ENCODE data around the gene ITGA5. TPM values are rescaled to one million over a fixed set of nuclear protein-coding genes. Genes with fewer than 3 reads are reported as not detected.

ITGA5 gene
- total RNA-seq, 1 donor from 2014 or later: 688 TPM

DNA sequence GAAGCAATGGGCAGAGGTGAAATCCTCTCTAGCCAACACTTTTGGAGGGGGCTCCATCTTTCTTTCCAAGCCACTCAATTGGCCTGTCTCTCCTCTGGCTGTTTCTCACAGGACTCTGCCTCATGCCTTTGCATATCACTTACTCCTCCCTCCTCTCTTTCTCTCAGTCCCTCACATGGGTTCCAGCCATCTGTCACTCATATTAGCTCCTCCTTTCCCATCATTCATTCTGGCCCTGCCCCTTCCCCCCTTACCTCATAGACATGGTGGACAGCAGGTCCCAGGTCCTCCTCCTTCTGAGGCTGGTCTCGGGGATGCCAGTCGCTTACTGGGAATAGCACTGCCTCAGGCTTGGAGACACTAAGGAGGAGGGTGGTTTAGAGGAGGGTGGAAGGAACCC, 17.9 kb downstream of the ITGA5 start:
- Mint-ChIP-seq H3K27ac (ENCODE audit: unreplicated experiment) (peak overlapping the region; percentile 52), H3K36me3 (ENCODE audit: low read depth, unreplicated experiment) (peaks cover 82% of the 10 kb centered on the region), H3K27me3 (ENCODE audit: unreplicated experiment) (peaks cover 29% of the 10 kb centered on the region), H3K4me1 (ENCODE audit: unreplicated experiment) (peaks cover 46% of the 10 kb centered on the region), H3K9me3 (ENCODE audit: unreplicated experiment) (no peaks in the 10 kb centered on the region), H3K4me3 (ENCODE audit: unreplicated experiment) (peak overlapping the region; percentile 4)
- DNase-seq (ENCODE audit: low spot score): no peak
- TF ChIP-seq, protein P1, sequence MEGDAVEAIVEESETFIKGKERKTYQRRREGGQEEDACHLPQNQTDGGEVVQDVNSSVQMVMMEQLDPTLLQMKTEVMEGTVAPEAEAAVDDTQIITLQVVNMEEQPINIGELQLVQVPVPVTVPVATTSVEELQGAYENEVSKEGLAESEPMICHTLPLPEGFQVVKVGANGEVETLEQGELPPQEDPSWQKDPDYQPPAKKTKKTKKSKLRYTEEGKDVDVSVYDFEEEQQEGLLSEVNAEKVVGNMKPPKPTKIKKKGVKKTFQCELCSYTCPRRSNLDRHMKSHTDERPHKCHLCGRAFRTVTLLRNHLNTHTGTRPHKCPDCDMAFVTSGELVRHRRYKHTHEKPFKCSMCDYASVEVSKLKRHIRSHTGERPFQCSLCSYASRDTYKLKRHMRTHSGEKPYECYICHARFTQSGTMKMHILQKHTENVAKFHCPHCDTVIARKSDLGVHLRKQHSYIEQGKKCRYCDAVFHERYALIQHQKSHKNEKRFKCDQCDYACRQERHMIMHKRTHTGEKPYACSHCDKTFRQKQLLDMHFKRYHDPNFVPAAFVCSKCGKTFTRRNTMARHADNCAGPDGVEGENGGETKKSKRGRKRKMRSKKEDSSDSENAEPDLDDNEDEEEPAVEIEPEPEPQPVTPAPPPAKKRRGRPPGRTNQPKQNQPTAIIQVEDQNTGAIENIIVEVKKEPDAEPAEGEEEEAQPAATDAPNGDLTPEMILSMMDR (IDR thresholded peaks at IDR 0.05; ENCODE audit: unreplicated experiment): no peak

DNA sequence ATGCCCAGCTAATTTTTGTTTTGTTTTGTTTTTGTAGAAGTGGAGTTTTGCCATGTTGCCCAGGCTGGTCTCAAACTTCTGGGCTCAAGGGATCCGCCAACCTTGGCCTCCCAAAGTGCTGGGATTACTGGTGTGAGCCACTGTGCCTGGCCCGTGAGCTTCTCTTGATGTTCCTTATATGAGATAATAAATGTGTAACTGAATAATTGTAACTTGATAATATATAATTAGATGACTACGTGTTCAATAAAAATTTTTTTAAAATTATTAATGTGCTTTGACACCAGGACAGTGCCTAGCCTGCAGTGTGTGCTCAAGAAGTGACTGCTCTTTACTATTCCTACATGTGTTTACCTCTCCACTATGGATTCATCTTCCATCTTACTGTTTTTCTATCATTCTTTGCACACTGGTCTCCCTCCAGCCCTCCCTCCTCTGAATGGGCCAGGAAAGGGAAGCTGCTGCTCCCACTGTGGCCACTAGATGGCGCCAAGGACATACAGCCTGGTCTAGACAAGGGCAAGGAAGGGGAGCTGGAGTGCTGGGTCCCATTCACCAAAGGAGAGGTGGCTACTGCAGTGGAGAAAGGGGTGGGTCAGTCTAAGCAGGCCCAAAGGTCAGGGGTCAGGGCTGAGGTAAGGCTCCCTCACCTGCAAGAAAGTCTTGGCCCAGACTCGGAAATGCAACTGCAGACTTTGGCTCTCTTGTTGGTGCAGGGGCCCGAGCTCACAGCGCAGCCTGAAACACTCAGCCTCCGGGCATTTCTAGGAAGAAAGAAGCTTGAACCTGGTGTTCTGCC, 19.9 kb downstream of the ITGA5 start:
- peak; percentile 94 for DNase-seq (ENCODE audit: low spot score)
- Mint-ChIP-seq H3K36me3 (ENCODE audit: low read depth, unreplicated experiment) (peaks cover 87% of the 10 kb centered on the region), H3K4me1 (ENCODE audit: unreplicated experiment) (peaks cover 56% of the 10 kb centered on the region), H3K27ac (ENCODE audit: unreplicated experiment) (peak overlapping the region; percentile 64), H3K27me3 (ENCODE audit: unreplicated experiment) (peaks cover 24% of the 10 kb centered on the region), H3K4me3 (ENCODE audit: unreplicated experiment) (peak overlapping the region; percentile 85), H3K9me3 (ENCODE audit: unreplicated experiment) (no peaks in the 10 kb centered on the region)
- TF ChIP-seq, protein P1 (IDR thresholded peaks at IDR 0.05; ENCODE audit: unreplicated experiment): peak; percentile 88

DNA sequence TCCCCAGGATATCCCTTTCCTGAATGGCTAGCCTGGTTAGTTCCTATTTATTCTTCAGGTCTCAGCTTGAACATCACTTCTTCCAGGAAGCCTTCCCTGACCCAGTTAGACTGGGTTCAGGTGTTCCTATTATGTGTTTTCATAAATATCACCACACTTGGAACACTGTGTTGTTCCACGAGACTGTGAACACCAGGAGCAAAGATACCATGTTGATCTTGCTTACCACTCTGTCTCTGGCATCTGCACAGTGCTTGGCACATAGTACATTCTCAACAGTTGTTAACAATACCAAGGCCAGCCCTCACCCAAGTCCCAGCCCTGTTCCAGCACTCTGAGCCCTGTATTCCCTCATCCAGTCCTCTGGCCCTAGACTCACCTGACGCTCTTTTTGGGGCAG, 20.8 kb downstream of the ITGA5 start:
- H3K27ac Mint-ChIP-seq (ENCODE audit: unreplicated experiment): peak overlapping the region; percentile 53
- no peaks in the 10 kb centered on the region for H3K9me3 Mint-ChIP-seq (ENCODE audit: unreplicated experiment)
- H3K36me3 Mint-ChIP-seq (ENCODE audit: low read depth, unreplicated experiment): peaks cover 85% of the 10 kb centered on the region
- TF ChIP-seq, protein P1 (IDR thresholded peaks at IDR 0.05; ENCODE audit: unreplicated experiment): no peak
- H3K27me3 Mint-ChIP-seq (ENCODE audit: unreplicated experiment): peaks cover 25% of the 10 kb centered on the region
- DNase-seq (ENCODE audit: low spot score): no peak
- peaks cover 63% of the 10 kb centered on the region for H3K4me1 Mint-ChIP-seq (ENCODE audit: unreplicated experiment)
- peak overlapping the region; percentile 74 for H3K4me3 Mint-ChIP-seq (ENCODE audit: unreplicated experiment)

DNA sequence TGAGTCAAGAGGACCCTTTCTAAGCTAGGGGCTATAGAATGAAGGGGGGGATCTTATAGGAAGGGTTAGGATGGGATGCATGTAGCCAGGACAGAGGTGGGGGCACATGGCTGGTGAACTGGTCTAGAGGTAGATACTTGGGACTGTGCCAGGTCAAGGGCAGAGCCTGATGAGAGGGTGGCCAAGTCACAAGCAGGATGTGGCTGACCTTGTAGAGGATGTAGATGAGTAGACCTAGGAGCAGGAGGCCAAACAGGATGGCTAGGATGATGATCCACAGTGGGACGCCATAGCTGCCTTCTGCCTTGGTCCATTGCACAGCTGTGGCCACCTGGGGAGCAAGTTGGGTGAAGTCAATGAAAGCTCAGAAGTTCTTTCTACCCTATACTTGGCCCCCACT, 21.9 kb downstream of the ITGA5 start:
- Mint-ChIP-seq H3K4me1 (ENCODE audit: unreplicated experiment) (peaks cover 69% of the 10 kb centered on the region), H3K9me3 (ENCODE audit: unreplicated experiment) (no peaks in the 10 kb centered on the region), H3K27ac (ENCODE audit: unreplicated experiment) (peak overlapping the region; percentile 57), H3K27me3 (ENCODE audit: unreplicated experiment) (peaks cover 30% of the 10 kb centered on the region), H3K4me3 (ENCODE audit: unreplicated experiment) (no peak overlapping the region), H3K36me3 (ENCODE audit: low read depth, unreplicated experiment) (peaks cover 78% of the 10 kb centered on the region)
- no peak for DNase-seq (ENCODE audit: low spot score)
- TF ChIP-seq, protein P1 (IDR thresholded peaks at IDR 0.05; ENCODE audit: unreplicated experiment): no peak

DNA sequence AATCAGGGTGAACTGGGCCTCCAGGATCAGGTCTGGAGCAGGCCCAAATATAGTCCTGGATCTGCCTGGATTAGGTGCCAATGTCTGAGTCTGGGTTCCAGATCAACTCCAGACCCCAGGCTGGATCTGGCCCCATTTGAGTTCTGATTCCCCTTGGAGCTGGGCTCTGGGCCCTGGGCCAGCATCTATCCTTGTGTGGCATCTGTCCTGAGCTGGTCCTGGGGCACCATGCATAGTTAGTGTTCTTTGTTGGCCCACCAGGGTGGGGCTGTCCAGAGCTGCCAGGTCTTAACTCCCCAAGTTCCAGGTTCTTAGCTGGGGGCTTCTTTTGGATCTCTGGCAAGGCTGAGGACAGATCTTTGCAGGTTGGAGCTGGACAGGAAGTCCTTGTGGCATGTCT, 23.5 kb downstream of the ITGA5 start:
- H3K36me3 Mint-ChIP-seq (ENCODE audit: low read depth, unreplicated experiment): peaks cover 69% of the 10 kb centered on the region
- no peak overlapping the region for H3K27ac Mint-ChIP-seq (ENCODE audit: unreplicated experiment)
- DNase-seq (ENCODE audit: low spot score): no peak
- TF ChIP-seq, protein P1 (IDR thresholded peaks at IDR 0.05; ENCODE audit: unreplicated experiment): no peak
- H3K9me3 Mint-ChIP-seq (ENCODE audit: unreplicated experiment): no peaks in the 10 kb centered on the region
- H3K27me3 Mint-ChIP-seq (ENCODE audit: unreplicated experiment): peaks cover 25% of the 10 kb centered on the region
- peaks cover 74% of the 10 kb centered on the region for H3K4me1 Mint-ChIP-seq (ENCODE audit: unreplicated experiment)
- peak overlapping the region; percentile 59 for H3K4me3 Mint-ChIP-seq (ENCODE audit: unreplicated experiment)

Measured in endothelial cell (in vitro differentiated cells).